HG03378 (cell line): Measurements from ENCODE around the gene COL13A1.

Source experiments
- ATAC-seq: cut with Tn5 transposase; IDR thresholded peaks from one replicate; pipeline ENCODE4 v1.9.1; 2021; ENCODE audit warnings: mild to moderate bottlenecking, moderate library complexity; ENCODE audit not compliant: unreplicated experiment

The COL13A1 gene

GRCh38 chr10:69844698-69845097 is 43.0 kb downstream of the COL13A1 start:
- ATAC-seq: no peak

DNA sequence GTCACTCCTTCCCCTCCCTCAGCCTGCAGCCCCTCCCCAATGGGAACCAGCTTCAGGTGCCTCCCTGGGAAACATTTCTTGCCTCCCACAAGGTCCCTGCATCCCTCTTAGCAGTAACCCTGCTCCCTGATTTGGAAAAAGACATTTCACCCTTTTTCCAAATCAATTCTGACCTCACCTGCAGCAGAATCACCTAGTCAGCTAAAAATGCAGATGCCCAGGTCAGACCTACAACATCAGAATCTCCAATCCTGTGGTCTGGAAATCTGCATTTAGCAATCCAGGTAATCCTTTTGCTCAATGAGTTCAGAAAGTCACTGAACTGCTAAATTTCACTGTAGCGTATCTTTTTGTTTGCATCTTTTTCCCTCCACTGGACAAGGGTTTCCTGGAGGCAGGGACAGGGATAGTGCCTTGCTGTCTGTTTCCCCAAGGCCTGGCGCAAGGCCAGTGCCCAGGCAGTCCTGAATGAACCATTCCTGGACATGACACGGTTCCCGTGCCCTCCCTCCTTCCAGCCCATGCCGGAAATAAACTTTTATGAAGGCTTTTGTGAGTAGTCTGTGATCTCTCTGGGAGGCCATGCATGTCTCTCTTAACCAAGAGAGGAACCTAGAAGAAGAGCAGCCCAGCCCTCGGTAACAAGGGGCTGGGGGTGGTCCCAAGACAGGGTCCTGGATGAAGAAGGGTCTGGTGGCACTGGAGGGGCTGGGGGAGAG is 44.0 kb downstream of the COL13A1 start:
- no peak for ATAC-seq

- ATAC-seq: no peak
Measured at GRCh38 chr10:69846293-69846921, 44.7 kb downstream of the COL13A1 start.

DNA sequence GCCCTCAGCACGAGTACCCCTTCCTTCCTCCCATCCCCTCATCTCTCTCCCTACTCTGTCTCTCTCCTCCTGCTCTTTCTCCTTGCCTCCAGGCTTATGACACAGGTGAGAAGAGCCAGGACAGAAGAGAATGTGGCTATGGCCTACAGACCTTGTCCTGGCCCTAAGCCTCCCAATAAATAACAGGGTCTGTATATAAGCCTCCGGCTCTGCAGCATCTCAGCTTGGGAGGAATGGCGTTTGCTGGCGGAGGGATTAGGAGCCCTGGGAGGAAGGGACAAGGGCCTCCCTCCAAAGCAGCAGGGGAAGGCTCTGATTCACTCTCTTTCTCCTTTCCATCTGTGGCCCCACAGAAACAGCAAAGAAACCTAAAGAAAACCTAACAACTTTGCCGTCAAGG is 45.8 kb downstream of the COL13A1 start:
- no peak for ATAC-seq

GRCh38 chr10:69847883-69848282 is 46.2 kb downstream of the COL13A1 start:
- no peak for ATAC-seq

GRCh38 chr10:69848454-69848853 is 46.7 kb downstream of the COL13A1 start:
- ATAC-seq: no peak

DNA sequence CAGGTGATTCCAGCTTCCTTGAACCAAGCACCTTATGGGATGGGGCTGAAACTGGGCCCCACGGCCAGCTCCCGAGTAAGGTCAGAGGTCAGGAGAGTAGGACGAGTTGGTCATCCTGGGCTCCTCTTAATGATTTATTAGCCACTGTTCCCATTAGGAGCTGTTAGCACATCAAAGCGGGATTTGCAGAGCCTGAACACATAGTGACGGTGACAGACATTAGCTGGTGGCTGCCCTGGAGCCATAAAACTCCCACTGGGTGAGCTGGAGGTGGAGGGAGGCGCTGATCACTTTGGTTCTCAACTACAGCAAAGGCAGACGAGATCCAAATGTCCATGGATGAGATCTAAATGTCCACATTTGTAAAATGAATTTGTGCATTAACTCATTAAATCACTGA is 48.1 kb downstream of the COL13A1 start:
- no peak for ATAC-seq

GRCh38 chr10:69850440-69850839 is 48.7 kb downstream of the COL13A1 start:
- no peak for ATAC-seq

- no peak for ATAC-seq
Measured at GRCh38 chr10:69851306-69851705, 49.6 kb downstream of the COL13A1 start.

DNA sequence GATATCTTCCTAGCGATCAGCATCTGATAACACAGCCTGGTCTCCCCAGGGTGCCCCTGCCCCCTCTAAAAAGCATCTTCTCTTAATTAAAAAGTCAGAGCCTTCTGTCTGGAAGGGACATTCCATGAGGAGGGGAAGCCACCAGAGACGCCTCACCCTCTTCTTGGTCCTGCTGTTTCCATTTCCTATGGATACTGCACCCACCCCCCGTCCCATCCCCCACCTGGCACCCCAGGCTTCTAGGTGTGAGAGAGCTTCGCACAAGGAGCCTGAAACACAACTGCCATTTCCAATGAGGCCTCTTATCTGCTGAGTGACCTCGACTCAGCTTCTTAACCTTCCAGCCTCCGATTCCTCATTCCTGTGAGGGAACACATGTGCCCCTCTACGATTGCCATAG is 51.4 kb downstream of the COL13A1 start:
- no peak for ATAC-seq

- no peak for ATAC-seq
Measured at GRCh38 chr10:69854511-69855345, 53.0 kb downstream of the COL13A1 start.

- ATAC-seq: no peak
Measured at GRCh38 chr10:69855346-69856111, 53.8 kb downstream of the COL13A1 start.

- ATAC-seq: no peak
Measured at GRCh38 chr10:69856601-69857166, 55.0 kb downstream of the COL13A1 start.

DNA sequence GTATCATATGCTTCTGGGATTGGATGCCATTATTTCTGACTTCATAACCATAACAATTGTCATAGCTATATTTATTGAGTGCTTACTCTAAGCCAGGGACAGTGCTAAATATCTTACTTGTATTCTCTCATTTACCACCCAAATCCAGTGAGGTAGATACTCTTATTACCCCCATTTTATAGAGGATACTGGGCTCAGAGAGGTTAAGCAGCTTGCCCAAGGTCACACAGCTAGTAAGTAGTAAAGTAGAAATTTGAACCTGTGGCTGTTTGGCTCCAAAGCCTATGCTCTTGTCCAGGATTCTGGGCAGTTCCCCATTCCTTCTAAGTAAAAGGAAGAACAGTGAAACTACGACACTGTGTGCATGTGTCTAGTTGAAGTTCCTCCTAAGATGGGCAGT is 56.5 kb downstream of the COL13A1 start:
- ATAC-seq: no peak

- ATAC-seq: no peak
Measured at GRCh38 chr10:69860271-69860670, 58.6 kb downstream of the COL13A1 start.

- ATAC-seq: no peak
Measured at GRCh38 chr10:69861251-69862240, 59.8 kb downstream of the COL13A1 start.

DNA sequence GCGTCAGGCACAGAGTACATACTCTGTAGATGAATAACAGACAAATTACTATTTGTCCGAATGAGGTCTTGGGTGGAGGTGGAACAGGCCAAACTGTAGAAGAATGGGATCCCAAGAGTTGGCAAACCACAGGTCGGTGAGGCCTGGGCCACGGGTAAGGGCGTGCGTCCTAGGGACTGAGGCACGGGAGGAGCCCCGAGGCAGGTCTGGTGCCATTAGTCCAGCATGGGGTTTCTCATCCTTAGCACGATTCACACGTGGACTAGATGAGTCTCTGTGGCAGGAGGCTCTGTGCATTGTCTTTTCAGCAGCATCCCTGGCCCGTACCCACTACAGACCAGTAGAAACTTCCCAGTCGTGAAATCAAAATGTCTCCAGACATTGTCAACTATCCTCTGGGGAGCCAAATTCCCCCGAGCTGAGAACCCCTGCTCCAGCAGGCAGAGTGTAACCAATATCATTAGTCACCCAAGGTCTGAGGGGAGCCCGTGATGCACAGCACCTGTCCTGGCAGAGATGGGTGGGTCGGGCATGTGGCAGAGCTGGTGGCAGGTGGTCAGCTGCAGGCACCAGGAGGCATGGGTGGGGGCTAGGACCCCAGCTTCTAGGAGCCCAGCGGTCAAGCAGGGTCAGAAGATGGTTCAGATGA is 61.3 kb downstream of the COL13A1 start:
- no peak for ATAC-seq

DNA sequence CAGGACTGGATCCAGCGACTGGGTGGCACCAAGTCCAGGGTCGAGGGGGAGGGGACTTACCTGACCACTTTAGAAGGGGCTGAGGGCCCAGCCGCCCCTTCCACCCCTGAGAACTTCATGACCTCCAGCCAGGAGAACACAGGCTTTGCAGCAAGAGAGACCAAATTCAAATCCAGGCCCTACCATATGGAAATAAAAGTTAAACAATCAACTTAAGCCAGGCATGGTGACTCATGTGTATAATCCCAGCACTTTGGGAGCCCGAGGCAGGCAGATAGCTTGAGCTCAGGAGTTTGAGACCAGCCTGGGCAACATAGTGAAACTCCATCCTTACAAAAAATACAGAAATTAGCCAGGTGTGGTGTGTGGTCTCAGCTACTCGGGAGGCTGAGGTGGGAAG is 61.9 kb downstream of the COL13A1 start:
- no peak for ATAC-seq

DNA sequence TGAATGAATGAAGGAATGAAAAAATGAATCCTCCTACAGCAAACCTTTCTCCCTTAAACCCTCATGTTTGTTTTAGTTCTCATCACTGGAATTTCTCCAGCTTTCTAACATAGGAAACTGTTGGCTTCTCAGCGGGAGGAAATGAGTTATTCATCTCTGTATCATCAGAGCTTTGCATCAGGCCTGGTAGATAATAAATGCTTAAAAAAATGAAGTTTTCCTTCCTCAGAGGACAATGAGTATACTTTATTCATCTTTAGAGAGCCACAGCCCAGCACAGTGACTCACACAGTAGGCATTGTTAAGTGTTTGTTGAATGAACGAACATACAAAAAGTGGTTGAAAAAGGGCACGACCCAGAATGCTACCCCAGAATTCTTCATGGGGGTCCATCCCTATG is 62.6 kb downstream of the COL13A1 start:
- no peak for ATAC-seq
